HG02763 (cell line): ENCODE results near the gene SPSB1.
A peak's percentile ranks its signal among the peaks of the same experiment; 100 is the strongest.
"Not testable (repeated sequence)": the region's sequence is repeated elsewhere in the genome, so short reads cannot be mapped to it uniquely, and the experiment has no call there.

ENCODE experiments used
- ATAC-seq: cut with Tn5 transposase; IDR thresholded peaks from one replicate; pipeline ENCODE4 v1.9.1; 2021; ENCODE audit warnings: mild to moderate bottlenecking, moderate library complexity; ENCODE audit not compliant: unreplicated experiment

The SPSB1 gene

DNA sequence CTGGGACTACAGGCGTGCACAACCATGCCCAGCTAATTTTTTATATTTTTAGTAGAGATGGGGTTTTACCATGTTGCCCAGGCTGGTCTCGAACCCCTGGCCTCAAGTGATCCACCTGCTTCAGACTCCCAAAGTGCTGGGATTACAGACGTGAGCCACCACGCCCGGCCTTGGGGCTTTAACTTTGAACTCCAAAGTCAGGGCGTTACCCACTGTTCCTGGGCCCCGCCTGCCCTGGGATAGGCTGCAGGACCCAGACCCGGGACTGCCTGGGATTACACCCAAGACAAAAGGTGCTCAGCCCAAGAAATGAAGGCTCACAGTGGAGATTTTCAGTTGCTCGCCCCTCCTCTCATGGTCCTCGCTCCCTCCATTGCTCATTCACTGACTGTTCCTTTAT is 92.7 kb downstream of the SPSB1 start:
- not testable (repeated sequence) for ATAC-seq

DNA sequence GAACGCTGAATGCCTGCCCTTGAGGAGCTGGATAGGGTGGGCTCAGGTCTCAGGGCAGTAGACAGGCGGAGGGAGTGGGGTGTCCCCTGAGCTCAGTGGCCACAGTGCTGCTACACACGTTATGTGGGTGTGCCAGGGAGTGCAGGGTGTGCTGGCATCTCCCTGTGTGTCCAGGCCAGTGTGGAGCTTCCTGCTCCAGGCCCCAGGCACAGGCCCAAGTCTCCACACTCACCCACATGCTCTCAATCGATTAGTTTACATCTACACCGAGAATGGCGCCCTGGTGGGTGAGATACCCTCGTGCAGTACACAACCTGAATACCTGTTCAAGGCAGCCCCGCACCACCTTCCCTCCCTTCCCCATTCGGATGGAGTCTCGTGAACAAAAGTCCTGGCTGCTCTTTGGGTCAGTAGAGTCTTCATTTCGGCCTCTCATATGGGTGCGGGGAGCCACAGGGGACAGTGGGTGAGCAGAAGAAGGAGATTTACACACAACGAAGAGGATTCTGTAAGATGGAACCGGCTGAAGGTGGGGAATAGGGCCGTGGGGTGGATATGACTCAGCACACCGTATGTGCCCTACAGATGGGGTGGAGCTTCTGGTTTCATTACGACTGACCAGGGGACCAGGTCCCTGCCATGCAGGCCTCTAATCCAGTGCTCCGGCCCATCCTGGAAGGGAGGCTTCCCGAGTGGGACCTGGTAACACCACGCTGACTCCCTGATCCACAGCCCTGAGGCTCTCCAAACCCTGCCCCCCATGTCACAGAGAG is 93.3 kb downstream of the SPSB1 start:
- ATAC-seq: no peak

DNA sequence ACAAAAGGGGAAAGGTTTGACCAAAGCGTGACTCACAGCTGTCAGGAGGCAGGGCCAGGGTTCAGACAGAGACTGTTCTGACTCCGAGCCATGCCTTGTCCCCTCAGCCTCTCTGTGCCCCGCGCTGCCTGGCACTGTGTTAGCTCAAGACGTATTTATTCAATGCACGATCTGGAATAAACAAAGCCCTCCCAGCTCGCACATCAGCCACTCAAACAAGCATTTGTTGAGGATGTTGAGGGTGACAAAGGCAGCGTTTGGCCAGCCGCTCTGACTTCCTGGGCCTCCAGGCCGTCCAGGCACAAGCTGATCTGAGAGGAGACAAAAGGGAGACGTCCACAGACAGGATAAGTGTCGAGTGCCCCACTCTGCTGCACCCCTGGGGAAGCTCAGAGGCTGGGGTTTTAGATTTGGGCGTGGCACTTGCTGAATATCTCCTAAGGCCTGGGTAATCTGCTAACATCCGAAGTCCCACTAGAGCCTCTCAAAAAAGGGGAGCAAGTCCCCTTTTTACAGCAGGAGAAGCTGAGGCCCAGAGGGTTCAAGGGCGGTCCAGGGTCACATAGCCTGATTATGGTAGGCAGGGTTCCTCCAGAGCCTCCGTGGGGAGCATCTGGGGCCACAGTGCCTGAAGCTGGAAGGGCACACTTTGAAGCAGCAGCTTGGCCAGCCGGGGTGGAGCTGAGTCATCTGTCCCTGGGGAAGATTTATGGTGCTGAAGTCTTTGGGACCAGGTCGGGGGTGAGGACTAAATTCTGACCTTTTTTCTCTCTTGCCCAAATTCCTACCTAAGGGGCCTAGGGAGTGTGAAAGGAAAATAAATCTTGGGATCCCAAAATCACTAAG is 95.9 kb downstream of the SPSB1 start:
- no peak for ATAC-seq

DNA sequence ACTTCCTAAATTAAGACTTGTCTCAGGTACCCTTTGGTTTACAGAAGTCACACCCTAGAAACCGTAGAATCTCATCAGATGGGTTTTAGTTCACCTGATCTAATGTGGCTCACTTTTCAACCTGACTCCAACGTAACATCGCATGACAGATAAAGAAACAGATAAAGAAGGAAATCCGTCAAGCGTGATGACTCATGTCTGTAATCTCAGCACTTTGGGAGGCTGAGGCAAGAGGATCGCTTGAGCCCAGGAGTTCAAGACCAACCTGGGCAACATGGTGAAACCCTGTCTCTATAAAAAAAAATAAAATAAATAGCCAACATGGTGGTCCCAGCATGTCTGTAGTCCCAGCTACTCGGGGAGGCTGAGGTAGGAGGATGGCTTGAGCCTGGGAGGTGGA is 97.3 kb downstream of the SPSB1 start:
- no peak for ATAC-seq

DNA sequence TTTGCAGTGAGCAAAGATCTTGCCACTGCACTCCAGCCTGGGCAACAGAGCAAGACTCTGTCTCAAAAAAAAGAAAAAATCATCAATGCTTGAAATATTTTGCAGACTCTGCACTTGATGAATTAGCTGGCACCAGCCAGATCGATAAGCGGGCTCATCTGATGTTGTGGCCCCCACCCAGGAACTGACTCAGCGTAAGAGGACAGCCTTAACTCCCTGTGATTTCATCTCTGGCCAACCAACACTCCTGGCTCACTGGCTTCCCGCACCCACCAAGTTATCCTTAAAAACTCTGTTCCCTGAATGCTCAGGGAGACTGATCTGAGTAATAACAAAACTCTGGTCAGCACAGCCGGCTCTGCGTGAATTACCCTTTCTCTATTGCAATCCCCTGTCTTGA is 98.9 kb downstream of the SPSB1 start:
- ATAC-seq: no peak

DNA sequence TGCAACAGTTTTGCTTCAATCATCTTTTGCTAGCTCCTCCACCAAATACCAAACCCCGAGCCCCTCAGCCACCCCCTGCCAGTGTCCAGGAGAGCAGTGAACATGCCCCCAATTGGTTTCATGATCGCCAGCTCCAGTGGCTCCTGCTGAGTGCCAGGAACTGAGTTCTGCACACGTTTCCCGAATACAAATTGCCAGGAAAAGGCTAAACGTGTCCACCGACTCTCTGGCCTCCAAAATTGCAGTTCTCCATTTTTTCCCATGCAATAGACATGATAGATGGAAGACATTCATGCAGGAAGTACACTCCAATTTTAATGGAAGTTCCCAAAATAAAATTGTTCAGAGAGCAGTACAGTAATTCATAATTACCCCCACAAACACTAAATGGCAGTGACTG is 101.3 kb downstream of the SPSB1 start:
- no peak for ATAC-seq

DNA sequence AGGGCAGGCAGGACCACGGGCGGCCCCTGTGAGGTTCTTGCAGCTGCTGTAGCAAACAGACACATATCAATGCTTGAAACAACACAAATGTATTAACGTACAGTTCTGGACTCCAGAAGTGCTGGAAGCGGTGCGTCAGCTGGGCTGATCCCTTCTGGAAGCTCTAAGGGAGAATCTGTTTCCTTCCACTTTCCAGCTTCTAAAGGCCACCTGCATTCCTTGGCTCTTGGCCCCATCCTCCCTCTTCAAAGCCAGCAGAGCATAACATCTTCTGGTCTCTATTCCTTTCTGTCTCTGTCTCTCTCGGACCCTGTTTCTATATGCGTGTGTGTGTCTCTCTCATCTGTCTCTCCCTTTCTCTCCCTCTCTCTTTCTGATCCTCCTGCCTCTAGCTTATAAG is 102.3 kb downstream of the SPSB1 start:
- no peak for ATAC-seq

DNA sequence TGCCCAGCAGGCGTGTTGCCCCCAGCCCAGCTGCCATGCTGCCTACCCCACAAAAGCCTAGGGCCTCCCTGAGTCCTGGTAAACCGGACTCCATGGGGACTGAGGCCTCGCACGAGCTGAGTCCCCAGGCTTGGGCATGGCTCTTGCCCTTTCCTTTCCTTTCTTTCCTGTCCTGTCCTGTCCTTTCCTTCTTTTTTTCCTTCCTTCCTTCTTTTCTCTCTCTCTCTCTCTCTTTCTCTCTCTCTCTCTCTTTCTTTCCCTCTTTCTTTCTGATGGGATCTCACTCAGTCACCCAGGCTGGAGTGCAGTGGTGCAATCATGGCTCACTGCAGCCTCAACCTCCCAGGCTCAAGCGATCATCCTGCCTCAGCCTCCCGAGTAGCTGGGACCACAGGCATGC is 104.4 kb downstream of the SPSB1 start:
- ATAC-seq: no peak

DNA sequence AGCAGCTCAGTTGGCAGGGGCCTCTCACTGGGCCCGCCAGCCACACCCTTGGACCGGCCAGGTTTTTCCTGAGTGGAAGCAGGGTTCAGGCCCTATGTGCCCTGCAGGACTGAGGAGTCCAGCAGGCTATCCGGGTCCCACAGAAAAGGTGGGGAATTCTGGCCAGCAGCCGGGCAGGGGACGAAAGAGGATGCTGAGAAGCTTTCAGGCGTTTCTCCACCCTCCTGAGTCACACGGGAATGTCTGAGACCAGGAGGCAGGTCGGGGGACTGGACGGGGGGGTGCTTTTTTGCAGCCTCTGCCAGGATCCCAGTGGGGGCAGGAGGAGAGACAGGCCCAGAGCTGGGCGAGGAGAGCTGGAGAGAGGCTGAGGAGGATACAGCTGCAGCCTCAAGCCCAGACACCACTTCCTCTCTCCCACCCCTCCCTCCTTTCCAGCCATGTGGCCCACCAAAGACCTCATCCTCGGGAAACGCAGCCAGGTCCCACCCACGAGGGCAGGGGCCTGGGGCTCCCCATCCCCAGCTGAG is 105.4 kb downstream of the SPSB1 start:
- ATAC-seq: no peak

DNA sequence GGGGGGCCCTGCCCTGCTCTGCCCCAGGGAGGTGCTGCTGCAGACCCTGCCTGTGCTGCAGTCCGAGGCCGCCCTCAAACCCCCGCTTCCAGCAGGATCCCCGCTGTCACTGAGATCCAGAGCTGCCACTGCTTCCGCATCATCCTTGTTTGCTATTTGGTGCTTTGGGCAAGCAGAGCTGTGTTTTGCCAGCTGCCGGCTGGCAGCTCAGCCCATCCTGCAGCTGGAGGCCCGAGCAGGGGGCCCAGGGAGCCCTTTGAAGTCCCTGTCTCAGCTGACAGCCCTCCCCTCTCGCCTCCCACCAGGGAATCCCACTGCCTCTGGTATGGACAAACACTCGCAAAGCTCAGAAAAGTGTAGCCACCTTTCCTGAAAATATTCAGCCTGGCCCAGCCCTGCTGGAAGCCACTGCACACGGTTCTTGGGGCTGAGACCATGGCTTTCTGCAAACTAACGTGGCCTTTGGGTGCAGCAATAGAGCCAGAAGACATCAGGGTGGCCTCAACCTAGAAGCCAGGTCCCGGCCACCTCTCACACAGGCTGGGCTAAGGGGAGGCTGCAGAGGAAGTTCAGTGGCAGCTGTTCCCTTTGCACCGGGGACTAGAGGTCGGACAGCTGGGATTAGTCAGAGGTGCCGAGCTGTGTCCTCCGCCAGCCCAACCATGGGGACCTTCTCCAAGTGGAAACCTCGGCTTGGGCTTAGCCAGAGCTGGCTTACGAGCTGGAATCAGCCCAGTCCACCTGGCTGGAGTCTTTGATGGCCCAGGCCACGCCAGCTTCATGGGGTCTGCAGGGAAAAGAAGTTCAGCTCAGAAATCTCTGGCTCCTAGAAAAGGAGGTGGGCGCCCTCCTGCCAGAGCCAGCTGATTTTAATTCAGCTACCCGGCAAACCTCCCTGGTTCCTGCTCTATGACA is 107.1 kb downstream of the SPSB1 start:
- ATAC-seq: no peak

DNA sequence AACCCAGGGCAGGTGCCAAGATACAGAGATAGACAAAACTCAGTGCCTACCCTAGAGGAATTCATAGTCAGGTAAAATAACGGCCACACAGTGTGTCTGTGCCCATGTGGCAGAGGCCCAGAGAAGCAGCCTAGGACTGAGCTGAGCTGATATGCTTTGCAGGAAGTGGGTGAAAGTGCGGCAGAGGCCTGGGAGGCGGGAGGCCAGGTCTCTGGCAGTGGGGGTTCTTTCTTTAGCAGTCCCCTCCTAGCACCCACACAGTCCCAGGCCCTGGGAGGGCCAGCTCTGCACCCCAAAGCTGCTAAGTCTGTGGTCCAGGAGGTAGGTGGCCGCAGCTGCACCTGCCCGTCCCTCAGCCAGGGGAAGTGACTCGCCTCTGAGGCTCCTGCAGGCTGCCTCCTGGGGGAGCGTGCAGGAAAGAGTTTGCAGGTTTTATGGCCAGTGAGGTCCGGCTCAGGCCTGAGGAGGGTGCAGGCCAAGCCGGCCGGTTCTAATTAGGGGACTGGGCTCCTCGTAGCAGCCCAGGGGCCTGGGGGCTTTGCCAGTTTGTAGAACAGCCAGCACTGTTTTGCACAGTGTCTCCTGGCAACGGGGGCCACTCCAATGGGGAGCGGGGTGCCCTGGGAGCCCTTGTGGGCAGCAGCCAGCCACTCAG is 107.9 kb downstream of the SPSB1 start:
- ATAC-seq: no peak

DNA sequence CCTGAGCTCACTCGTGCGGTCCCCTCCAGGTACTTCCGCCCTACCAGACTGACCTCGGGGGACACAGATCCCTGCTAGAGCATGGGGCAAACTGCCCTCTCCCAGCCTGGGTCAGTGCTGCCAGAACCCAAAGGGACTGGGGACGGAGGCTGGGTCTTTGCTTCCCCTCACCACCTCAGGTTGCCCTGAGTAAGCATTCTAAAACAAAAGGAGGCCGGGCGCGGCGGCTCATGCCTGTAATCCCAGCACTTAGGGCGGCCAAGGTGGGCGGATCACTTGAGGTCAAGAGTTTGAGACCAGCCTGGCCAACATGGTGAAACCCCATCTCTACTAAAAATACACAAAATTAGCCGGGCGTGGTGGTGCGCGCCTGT is 108.4 kb downstream of the SPSB1 start:
- no peak for ATAC-seq

DNA sequence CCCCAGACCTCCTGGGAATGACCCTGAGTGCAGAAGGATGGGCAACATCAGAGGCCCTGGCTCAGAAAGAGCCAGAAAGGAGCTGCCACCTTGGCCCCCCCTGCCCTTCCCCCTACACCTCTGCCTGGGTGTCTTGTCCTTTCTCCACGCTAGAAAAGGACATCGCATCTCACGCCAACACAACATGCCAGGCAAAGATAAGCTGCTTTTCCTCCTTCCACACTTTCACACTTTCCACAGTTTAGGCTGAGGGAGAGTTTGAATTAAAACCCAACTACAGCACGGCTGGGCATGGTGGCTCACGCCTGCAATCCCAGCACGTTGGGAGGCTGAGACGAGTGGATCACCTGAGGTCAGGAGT is 109.5 kb downstream of the SPSB1 start:
- ATAC-seq: no peak

DNA sequence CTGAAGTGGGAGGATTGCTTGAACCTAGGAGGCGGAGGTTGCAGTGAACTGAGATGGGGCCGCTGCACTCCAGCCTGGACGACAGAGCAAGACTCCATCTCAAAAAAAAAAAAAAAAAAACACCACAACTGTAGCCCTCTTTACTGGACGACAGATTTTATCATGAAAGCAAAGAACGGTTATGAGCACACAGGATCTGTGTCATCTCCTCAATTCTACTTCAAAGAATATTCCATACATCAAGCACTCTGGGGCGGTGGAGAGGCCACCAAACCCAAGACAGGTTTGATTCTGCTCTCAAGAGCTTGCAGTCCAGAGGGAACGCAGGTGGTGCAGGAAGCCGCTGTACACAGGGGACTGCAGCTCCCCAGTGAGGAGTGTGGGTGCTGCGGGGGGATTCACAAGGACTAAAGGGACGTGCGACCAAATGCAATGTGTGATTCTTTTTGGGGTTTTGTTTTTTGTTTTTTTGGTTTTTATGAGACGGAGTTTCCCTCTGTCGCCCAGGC is 110.1 kb downstream of the SPSB1 start:
- ATAC-seq: no peak

DNA sequence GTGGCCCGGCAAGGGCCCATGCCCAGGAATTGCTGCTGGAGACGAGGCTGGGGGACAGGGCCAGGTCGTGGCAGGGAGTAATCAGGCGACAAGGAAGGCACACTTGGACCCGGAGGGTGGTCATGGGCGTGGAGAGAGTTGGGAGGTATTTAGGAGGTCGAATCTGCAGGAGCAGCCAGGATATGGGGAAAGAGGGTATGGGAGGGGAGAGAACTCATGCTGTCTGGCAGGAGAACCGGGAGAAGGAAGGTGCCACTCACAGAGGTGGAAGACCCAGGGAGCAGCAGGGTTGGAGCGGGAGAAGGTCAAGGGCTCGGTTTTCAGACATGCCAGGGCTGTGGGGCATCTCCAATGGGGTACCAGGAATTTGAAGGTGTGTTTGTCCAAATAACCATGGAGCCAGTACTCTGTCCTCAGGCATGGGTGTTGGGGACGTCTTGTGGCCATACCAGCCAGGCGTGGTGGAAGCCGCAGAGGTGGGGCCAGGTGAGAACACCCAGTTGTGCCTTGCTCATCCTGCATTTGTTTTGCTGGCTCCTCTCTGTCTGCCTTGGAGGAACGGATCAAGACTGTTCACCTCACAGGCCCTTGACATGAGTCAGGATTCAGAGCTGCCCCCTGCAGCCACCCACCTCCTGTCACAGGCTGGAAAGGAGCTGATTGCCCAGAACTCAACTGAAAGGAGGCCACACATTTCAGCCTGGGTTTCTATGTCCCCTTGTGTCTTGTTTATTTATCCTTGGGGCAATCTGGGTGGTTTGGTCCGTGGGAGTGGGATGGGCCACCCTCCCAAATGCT is 111.6 kb downstream of the SPSB1 start:
- no peak for ATAC-seq

DNA sequence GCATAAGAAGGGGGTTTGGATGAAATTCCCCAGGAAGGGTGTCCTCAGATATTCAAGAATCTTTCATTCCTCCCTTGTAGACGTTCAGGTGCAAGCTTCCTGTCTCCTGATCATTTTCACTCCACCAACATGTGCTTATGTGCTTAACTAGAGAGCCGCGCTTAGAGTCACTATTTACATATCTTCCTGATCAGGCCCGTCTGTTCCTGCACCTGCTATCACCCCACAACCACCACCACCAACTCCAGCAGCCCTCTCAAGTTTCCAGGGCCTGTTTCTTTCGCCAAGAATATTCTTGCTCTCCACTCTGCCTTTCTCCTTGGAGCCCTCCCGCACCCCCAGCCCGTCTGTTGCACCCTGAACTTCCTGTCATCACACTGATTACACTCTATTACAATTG is 113.4 kb downstream of the SPSB1 start:
- no peak for ATAC-seq

DNA sequence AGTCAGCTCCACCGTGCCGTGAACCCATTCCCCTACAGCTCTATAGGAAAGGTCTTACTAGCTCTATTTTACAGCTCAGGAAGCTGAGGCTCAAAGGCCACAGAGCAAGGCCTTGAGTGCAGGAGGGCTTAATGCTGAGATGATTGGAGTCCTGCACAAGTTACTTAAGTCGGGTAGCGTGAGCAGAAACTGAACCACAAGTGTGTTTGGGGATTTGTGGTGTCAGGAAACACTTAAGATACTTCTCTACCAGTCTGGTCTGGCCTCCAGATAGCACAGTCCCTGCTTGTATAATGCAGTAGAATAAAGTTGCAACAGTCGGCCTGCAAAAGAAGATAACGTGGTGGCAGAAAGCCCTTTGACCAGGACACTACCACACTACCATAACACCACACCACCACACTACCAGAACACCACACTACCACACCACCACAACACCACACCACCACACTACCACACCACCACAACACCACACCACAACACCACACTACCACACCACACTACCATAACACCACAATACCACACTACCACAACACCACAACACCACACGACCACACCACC is 118.1 kb downstream of the SPSB1 start:
- no peak for ATAC-seq

DNA sequence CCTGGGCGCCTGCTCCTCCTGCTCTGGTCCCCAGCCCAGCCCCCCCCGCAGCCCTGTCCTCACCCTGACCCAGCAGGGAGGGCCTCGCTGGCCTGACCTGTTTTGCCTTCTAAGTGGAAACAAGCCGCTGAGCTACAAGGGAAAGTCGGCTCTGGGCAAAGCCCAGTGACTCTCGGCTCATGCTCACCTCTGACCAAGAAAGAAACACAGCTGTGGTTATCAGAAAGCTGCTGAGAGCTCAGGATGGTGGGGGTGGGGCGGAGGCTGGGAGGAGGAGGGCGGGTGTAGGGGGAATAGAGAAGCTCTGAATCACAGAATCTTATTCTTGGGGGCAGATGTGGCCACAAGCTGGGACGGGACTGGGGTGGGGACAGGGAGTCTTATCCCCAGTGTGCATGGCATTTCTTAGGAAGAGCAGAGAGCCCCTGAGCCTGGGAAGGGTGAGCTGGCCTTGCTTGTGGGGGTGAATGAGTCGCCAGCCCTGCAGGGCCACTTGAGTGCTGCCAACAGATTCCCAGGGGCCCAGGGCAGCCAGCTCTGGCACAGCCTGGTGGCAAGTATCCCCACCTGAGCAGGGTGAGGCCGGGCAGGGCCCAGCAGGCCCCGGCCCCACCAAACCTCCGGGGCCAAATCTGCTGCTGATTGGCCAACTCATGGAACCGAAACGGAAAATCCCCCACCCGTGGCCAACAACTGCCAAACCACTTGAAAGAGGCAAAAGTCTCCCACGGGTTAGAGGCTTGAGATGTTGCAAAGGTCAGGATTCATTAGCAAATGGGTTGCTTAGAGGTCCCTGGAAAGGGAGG is 120.6 kb downstream of the SPSB1 start:
- ATAC-seq: peak; percentile 61

DNA sequence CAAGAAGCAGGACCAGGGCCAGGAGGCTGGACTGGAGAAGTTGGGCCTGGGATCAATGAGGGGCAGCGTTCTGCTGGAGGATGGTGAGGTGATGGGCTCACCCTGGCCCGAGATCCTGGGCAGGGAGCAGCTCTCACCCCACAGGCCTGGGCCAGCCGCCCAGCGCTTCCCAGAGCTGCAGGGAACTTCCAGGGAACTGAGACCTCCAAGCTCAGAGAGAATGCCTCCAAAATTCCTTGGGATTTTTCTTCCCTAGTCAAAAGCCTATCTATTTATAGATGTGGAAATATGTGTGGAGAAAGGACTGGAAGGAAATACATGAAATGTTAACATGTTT is 121.2 kb downstream of the SPSB1 start:
- peak; percentile 2 for ATAC-seq
